GM19372 (cell line): ENCODE measurements around the gene CYSLTR2.
"Not testable (repeated sequence)": the region's sequence is repeated elsewhere in the genome, so short reads cannot be mapped to it uniquely, and the experiment has no call there.

Experiments used
- ATAC-seq: cut with Tn5 transposase; IDR thresholded peaks from one replicate; pipeline ENCODE4 v1.9.1; 2021; ENCODE audit warnings: mild to moderate bottlenecking, low read depth, moderate library complexity; ENCODE audit not compliant: unreplicated experiment

CYSLTR2 gene

GRCh38 chr13:48686636-48687210 lies 33.0 kb downstream of the CYSLTR2 start:
- no peak for ATAC-seq

- ATAC-seq: no peak
These were observed 33.5 kb downstream of the CYSLTR2 start for GRCh38 chr13:48687249-48687648.

- ATAC-seq: no peak
These were observed 40.3 kb downstream of the CYSLTR2 start for GRCh38 chr13:48693998-48694397.

DNA sequence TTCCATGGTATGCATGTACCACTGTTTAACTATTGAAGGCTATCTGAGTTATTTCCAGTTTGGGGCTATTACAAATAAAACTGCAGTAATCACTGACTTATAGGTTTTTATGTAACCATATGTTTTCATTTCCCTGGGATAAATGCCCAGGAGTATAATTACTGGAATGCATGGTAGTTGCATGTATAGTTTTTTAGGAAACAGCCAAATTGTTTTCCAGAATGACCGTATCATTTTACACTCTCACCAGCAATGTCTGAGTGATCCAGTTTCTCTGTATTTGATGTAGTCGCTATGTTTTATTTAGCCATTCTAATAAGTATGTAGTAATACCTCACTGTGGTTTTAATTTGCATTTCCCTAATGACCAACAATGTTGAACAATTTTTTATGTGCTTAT lies 42.0 kb downstream of the CYSLTR2 start:
- no peak for ATAC-seq

GRCh38 chr13:48696676-48697075 lies 42.9 kb downstream of the CYSLTR2 start:
- ATAC-seq: not testable (repeated sequence)

GRCh38 chr13:48707405-48707804 lies 53.7 kb downstream of the CYSLTR2 start:
- no peak for ATAC-seq

DNA sequence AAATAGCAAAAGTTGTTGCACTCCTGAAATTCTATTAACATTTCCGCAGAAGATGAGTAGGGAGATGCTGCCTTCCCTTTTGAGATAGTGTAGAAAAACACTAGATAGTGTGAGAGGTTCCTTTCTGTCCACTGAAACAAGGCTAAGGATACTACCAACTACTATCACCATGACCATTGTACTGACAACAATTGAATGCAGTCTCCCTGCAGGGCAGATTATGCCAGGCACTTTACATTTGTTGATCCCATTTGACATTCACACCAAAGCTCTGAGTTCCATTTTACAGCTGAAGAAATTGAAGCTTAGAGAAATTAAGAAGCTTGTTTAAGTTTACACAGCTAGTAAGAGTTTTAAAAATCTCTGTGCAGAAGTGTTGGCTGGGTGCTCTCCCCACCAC lies 55.0 kb downstream of the CYSLTR2 start:
- no peak for ATAC-seq

DNA sequence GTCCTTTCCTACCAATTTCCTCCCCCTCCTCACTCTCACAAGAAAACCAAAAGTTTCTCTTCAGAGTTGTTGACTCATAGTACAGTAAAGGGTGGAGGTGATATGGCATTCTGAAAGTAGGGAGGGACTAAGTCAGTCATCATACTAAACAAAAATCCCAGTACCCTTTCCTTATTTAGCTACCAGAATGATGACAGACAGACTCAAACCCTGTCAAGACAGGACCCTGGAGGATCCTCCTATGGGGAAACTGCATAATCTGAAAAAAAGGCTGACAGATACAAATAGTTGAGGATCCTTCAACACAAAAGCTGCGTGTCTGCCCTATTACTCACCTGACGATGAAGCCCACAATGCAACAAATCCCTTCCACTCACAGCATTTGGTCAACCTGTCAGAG lies 55.5 kb downstream of the CYSLTR2 start:
- ATAC-seq: no peak

GRCh38 chr13:48710160-48710559 lies 56.4 kb downstream of the CYSLTR2 start:
- ATAC-seq: no peak

DNA sequence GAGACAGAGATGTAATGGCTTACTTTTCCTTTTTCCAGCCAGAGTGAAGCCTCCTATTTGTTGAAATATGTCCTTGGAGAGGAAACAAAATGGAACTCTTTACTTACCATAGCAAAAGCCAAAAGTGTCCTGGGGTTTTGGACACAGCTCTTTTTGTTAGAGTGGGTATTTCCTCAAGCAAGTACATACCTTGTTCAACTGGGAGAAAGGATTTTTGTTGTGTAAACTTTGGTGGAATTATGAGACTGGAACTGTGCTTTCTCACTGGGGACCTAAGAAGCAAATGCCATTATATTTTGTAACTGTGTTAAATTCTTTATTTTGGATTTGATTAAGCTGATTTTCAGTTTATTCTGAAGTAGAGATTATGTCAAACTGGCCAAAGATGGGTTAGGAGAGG lies 58.4 kb downstream of the CYSLTR2 start:
- no peak for ATAC-seq

DNA sequence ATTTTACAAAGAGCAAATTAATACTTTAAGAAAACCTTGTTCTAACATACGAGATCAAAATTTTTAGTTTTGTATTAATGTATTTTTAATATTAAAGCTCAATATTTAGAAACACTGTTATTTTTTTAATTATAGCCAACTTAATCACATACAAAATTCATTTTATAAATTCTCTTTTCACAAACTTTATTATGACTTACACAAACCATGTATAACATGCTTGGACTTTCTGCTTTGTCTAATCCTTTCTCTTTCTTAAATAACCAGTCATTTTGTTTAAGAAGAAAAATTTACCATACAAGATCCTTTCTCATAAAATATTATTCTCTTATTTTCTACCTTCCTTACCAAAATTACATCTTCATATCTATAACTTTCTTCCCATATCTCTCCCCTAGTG lies 62.2 kb downstream of the CYSLTR2 start:
- no peak for ATAC-seq

DNA sequence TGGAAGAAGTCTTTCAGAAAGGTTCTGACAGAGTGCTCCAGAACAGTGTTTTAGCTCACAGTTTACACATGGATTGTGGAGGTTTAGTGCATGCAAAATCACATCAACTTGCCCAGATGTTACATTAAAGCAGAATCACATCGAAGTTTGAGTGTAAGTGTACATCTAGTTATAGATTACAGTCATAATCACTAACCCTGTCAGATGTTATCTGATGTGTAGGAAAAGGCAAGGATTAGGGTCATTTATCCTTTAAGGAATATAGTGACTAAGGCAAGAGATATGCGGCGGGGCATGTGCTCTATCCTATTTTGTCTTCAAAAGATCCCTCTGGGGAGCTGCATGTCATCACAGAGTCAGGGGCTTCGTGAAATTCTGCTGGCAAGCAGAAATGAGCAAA lies 66.9 kb downstream of the CYSLTR2 start:
- no peak for ATAC-seq

GRCh38 chr13:48723168-48723567 lies 69.4 kb downstream of the CYSLTR2 start:
- no peak for ATAC-seq

GRCh38 chr13:48725271-48725670 lies 71.5 kb downstream of the CYSLTR2 start:
- no peak for ATAC-seq

GRCh38 chr13:48726711-48727110 lies 73.0 kb downstream of the CYSLTR2 start:
- ATAC-seq: no peak

DNA sequence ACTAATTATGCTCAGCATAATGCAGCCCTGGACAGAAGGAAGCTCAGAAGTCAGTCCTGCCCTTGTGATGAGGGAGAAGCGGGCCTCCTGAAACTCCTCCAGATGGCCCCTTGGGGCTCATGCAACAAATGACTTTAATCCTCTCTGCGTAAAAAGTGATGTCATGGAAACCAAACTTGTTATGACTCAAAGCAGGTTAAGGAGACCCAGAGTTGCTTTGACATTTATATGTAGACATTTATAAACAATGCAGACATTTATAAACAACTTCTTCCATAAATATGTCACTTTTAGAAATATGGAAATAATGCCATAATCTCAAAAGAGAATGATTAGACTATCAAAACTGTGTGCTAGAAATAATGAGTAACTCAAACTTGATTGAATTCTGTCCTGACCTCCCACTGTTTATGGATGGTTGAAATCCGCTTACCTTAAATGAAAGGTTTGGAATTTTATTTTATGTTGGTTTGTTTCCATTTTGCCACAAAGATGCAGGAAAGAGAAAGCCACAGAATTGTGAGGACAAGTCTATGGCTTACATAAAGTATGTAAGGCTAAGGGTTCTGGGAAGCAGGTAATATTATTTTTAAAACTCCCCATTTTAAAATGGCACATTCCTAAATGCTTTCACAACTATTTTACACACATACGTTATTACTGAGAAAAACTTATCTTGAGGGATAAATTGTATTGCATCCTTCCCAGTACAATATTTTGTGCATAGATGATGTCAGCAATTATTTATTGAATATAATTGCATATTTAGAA lies 73.7 kb downstream of the CYSLTR2 start:
- no peak for ATAC-seq

DNA sequence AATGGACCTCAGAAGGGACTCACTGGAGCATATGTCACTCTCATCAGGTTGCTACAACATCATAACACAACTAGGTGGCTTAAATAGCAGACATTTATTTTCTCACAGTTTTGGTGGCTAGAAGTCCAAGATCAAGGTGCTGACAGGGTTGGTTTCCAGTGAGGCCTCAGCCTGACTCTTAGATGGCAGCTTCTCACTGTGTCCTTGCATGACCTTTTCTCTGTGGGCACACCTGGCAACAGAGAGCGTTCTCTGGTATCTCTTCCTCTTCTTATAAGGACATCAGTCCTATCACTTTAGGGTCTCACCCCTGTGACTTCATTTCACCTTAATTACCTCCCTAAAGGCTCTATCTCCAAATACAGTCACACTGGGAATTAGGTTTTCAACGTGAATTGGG lies 74.5 kb downstream of the CYSLTR2 start:
- no peak for ATAC-seq

GRCh38 chr13:48728876-48729275 lies 75.1 kb downstream of the CYSLTR2 start:
- no peak for ATAC-seq

DNA sequence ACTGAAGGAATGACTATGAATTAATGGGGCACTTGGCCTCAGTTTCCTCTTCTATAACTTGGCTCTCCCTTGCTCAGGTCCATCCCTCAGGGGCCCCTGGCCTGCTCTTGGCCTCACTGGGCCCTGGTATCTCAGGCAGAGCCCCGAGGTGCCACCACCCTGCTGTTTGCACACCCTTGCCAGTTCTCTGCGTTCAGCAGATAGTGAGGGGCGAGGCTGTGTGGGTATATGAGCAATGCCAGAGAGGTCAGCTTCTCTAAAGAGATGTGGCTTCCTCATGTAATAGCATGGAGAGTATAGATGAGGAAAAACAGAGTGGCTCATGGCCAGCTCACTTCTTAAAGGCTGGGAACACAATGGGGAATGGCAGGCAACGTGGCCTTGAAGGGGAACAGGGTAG lies 76.1 kb downstream of the CYSLTR2 start:
- ATAC-seq: no peak

DNA sequence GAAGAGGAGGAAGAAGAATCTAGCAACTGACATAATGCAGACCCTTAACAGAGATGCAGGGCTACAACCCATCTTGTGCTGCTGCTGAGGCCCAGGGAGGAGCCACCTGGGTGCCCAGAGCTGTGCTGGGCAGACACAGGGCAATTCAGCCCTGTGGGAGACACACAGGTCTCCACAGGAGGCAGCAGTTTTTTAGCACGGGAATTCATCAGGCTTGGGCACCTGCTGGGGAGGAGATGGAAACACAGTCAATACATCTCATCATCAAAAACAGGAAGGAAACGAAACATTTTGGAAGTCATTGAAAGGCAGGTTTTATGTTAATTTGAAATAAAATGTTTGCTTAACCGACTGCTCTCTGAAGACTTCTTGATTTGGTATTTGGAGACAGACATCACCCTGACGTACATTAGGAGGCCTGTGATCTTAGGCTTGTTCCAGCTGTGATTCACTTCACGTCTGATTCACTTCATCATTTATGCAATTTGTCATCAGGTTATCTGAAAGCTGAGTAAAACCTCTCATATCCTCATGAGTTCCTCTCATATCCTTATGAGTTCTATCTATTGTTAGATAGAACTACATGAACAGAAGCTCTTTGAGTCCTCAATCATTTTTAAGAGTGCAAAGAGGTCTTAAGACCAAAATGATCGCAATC lies 77.4 kb downstream of the CYSLTR2 start:
- ATAC-seq: no peak

DNA sequence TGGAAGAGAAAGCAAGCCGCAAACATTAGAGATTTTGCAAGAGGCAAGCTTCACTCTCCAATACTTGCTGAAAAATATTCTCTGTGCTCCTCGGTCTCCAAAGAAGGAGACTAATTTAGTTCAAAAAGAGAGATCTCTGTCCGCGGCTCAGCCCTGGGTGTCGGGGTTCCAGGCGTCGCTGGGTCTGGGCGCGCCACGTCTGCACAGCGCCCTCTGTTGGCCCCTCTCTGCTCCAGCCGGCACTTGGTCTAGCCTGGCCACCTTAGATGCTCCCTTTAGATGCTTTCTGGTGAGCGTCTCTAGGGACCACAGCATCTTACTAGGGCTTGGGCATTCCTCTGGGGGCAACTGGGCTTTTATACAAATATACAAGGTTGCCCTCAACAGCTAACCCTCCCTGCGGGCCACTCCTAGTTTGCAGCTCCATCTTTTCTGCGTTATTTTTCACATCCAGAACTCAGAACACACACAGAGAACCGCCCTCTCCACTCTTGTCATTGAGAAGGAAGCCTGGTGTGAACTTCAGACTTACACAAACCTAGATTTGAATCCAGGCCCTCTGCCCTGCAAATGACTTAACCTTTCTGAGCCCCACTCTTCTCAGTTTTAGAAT lies 78.3 kb downstream of the CYSLTR2 start:
- ATAC-seq: no peak
